T-helper 2 cell treated with Interferon-gamma antibody and Interleukin-4, amounts not matched to agents 5 μg/mL and 100 μg/mL, for 36 hours (primary cell): ENCODE results near the gene SLC8A1.

ENCODE experiments used
- DNase-seq: peaks from one replicate; pipeline ENCODE4 v3.0.0; 2021; ENCODE audit warnings: low spot score
- H3K27ac Mint-ChIP-seq: one replicate; pipeline ENCODE4 v1.8.0; 2021; ENCODE audit warnings: mild to moderate bottlenecking, mixed read lengths
- H3K27me3 Mint-ChIP-seq: one replicate; pipeline ENCODE4 v1.8.0; 2021; ENCODE audit warnings: low read depth, mixed read lengths
- H3K36me3 Mint-ChIP-seq: one replicate; pipeline ENCODE4 v1.8.0; 2021; ENCODE audit warnings: low read depth, mixed read lengths
- H3K4me1 Mint-ChIP-seq: one replicate; pipeline ENCODE4 v1.8.0; 2021; ENCODE audit warnings: low read depth, mixed read lengths
- H3K4me3 Mint-ChIP-seq: one replicate; pipeline ENCODE4 v1.8.0; 2022; ENCODE audit warnings: mild to moderate bottlenecking, moderate library complexity, mixed read lengths
- H3K9me3 Mint-ChIP-seq: one replicate; pipeline ENCODE4 v1.8.0; 2021; ENCODE audit warnings: mixed read lengths

SLC8A1 gene

DNA sequence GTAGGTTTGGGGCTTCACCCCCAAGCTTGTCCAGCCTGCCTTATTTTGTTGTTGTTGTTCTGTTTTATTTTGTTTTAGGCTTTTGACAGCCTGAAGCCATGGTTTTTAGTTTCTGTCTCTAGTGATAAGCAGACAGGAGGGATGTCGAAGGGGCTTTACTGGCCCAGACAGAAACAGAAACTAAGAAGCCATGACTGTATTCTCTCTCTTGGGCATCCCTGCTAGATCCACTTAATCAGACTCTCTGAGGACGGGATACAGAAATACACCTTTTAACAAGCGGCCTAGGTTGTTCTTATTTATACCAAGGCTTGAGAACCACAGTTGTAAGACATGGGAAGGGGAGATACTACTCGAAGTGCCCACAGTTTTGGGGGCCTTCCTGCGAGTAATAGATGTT is 330.9 kb downstream of the SLC8A1 start:
- H3K9me3 Mint-ChIP-seq, result no peaks in the 10 kb centered on the region
- H3K4me3 Mint-ChIP-seq, result no peak overlapping the region
- H3K4me1 Mint-ChIP-seq, result peaks cover 4% of the 10 kb centered on the region

DNA sequence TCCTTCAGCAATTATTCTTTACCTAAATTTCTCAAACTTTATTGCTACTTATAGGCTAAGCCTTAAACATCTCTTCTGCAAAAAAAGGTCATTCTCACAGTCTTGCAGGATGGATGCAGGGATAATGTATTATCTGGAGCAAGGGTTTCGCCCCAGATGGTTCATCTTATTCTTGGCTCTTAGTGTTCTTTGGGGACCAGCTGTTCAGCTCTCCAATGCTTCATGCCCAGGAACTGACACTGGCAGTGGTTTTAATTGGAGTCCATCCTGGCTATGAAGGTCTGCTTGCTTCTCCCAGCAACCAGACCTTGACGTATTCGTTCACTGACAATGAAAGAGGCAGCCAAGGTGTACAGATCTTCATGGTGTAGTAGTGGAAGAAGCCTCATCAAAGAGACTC is 331.9 kb downstream of the SLC8A1 start:
- no peaks in the 10 kb centered on the region for H3K27me3 Mint-ChIP-seq
- H3K27ac Mint-ChIP-seq, result no peak overlapping the region
- H3K4me1 Mint-ChIP-seq, result no peaks in the 10 kb centered on the region
- no peak overlapping the region for H3K4me3 Mint-ChIP-seq
- H3K9me3 Mint-ChIP-seq, result no peaks in the 10 kb centered on the region
- peaks cover 5% of the 10 kb centered on the region for H3K36me3 Mint-ChIP-seq
- no peak for DNase-seq

More for the DNA sequence above, 330.9 kb downstream of the SLC8A1 start:
- Mint-ChIP-seq H3K27me3 (no peaks in the 10 kb centered on the region), H3K36me3 (peaks cover 2% of the 10 kb centered on the region), H3K27ac (no peak overlapping the region)
- no peak for DNase-seq

DNA sequence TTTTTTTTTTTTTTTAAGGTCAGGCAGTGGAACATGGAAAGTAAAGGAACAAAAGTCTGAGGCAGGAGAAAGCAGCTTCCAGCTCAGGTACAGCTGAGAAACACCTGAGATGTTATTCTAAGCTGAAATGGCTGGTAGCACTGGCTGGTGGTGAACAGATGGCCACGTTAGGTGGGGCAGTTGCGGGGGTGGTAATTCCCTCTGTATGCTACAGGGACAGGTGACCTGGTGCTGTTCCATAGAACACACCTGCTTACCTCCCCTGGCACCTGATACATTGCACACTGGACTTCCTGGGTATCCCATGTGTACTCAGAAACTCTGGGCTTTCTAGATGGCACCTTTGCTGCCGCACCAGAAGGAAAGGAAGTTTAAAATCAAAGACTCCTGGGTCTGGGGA is 333.3 kb downstream of the SLC8A1 start:
- DNase-seq, result no peak
- Mint-ChIP-seq H3K9me3 (no peaks in the 10 kb centered on the region), H3K4me1 (no peaks in the 10 kb centered on the region), H3K36me3 (peaks cover 16% of the 10 kb centered on the region), H3K27ac (no peak overlapping the region), H3K4me3 (no peak overlapping the region), H3K27me3 (no peaks in the 10 kb centered on the region)

DNA sequence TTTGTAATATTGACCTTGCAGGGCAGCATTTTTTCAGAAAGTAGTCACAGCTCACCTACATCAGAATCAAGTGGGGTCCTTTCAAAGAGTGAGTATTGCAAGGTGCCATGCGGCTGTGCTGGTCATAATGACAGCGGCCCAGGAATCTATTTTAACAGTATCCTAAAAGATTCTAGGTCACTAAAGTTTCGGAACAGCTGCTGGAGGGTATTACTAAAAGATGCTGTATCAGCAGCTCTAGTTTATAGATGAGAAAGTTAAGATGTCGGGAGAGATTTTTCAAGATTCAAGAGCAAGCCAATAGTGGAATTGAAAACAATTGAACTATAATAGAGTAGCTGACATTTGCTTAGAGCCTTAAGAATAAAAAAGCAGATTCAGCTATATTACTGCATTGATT is 336.0 kb downstream of the SLC8A1 start:
- Mint-ChIP-seq H3K9me3 (no peaks in the 10 kb centered on the region), H3K27ac (no peak overlapping the region), H3K36me3 (peaks cover 15% of the 10 kb centered on the region), H3K27me3 (no peaks in the 10 kb centered on the region), H3K4me3 (no peak overlapping the region), H3K4me1 (no peaks in the 10 kb centered on the region)
- DNase-seq, result no peak

DNA sequence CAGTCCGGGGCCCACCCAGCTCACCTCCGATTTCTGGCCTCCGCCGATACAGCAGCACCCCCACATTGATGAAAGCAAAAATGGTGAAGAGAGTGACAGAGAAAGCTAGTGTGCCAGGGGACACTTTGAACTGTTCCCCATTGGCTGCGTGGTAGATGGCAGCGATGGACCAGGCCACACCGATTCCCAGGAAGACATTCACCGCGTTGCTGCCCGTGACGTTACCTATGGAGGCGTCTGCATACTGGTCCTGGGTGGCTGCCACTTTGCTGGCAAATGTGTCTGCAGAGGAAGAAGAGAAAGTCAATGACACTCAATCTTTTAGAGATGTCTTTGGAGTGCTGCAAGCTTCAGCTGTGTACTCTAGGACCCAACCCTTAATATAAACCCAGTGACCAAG is 336.5 kb downstream of the SLC8A1 start:
- Mint-ChIP-seq H3K9me3 (no peaks in the 10 kb centered on the region), H3K36me3 (peaks cover 14% of the 10 kb centered on the region), H3K27me3 (no peaks in the 10 kb centered on the region), H3K4me1 (no peaks in the 10 kb centered on the region), H3K27ac (no peak overlapping the region), H3K4me3 (no peak overlapping the region)
- no peak for DNase-seq

DNA sequence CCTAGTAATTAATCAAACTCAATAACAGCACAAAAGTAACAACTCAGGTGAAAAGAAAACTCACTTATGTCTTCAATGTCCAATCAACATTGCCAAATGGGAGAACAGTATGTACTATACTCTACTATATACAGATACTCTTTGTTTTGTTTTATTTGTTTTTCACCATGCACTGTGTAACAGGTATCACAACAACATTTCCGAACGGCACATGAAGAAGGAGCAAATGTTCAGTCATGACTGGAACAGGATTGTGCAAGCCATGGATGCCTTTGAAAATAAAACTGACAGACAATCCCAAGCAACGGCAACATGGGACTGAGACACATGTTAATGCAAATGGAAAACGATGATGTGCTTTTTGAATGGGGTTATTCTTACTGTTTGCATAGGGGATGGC is 337.9 kb downstream of the SLC8A1 start:
- Mint-ChIP-seq H3K4me1 (no peaks in the 10 kb centered on the region), H3K9me3 (peaks cover 3% of the 10 kb centered on the region), H3K27ac (no peak overlapping the region), H3K4me3 (no peak overlapping the region), H3K27me3 (no peaks in the 10 kb centered on the region), H3K36me3 (peaks cover 16% of the 10 kb centered on the region)
- DNase-seq, result no peak

DNA sequence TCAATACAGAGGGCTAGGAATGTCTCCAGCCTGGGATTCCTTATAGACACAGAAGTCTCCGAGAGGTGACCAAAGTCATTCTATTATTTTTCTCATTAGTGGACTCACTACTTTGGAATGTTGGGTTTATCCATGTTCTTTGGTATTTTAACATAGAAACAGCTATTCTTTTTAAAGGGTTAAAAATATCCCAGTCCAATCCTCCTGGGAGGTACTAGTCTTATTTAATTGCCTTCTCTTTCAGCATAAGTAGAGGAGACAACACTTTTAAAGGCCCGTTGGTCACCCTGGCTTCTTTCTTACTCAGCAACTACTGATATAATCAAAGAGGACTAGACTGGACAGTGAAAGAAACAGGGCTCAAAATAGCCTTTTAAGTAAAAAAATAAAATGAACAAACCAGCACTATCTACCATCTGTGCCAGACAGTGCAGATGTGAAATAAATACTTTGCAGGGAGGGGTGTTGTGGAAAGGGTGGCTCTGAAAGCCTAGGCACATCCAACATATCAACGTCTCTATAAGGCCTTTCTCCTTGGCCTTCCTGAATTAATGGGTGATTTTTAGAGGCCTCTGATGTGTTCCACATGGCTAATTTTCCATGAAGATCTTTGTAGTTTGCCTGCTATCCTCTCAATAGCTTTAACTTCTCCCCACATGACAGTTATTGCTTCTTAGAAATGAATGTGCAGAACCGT is 338.5 kb downstream of the SLC8A1 start:
- no peak for DNase-seq

DNA sequence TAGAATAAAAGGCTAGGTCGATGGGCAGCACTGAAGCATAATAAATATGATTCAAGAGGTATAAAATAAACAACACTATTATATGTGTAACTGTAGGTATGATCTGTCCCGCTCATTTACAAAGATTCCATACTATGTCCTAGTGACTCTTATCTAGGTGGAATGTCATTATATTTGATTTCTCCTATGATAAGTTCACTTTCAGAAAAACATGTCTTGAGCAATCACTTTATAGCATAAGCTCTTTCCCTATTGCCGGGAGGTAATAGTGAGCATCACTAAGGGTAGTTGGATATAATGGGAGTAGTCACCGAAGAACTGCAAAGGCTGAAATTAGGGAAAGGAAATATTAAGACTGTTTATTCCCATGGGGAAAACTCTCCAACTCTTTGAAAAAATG is 342.5 kb downstream of the SLC8A1 start:
- H3K27me3 Mint-ChIP-seq, result no peaks in the 10 kb centered on the region
- no peak for DNase-seq
- no peak overlapping the region for H3K27ac Mint-ChIP-seq
- peaks cover 8% of the 10 kb centered on the region for H3K9me3 Mint-ChIP-seq
- no peak overlapping the region for H3K4me3 Mint-ChIP-seq
- H3K4me1 Mint-ChIP-seq, result no peaks in the 10 kb centered on the region
- H3K36me3 Mint-ChIP-seq, result peaks cover 9% of the 10 kb centered on the region

More for the DNA sequence above, 338.5 kb downstream of the SLC8A1 start:
- Mint-ChIP-seq H3K4me3 (no peak overlapping the region), H3K9me3 (peaks cover 7% of the 10 kb centered on the region), H3K27ac (no peak overlapping the region), H3K36me3 (peaks cover 16% of the 10 kb centered on the region), H3K27me3 (no peaks in the 10 kb centered on the region), H3K4me1 (no peaks in the 10 kb centered on the region)

DNA sequence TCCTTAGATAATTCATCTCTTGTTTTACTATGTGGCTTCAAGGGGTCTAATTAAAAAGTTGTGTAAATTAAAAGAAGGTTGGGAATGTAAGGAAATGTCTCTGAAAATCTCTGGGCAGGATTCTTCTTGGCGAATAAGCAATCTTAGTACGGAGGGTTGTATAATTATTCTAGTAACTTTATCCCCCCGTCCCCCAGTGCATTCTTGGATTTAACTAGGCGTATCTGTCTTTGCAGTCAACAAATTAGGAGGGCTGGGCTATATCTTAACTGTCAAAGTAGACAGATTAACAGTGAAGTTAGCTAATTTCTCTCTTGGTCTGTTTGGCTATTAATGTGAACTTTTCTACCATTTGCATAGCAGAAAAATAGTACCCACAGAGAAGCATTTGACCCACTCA is 343.0 kb downstream of the SLC8A1 start:
- Mint-ChIP-seq H3K36me3 (peaks cover 3% of the 10 kb centered on the region), H3K9me3 (peaks cover 8% of the 10 kb centered on the region), H3K4me3 (no peak overlapping the region), H3K27ac (no peak overlapping the region), H3K27me3 (no peaks in the 10 kb centered on the region), H3K4me1 (no peaks in the 10 kb centered on the region)
- no peak for DNase-seq

DNA sequence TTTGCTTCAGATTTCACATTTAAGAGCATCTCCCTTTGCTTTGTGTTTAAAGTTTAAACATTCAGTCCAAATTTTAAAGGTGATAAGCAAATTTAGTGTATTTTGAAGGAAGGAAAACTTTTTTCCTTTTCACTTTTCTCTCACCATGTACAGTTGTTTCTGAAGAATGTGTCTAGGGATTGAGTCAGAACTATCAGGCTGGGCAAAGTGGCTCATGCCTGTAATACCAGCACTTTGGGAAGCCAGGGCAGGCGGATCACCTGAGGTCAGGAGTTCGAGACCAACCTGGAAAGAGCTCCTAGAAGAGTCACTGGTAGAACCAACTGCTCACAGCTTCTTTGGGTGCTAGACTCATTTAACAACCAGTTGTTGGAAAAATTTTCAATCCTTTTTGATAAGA is 345.8 kb downstream of the SLC8A1 start:
- H3K4me1 Mint-ChIP-seq, result peaks cover 2% of the 10 kb centered on the region
- no peak for DNase-seq
- no peak overlapping the region for H3K4me3 Mint-ChIP-seq
- H3K27me3 Mint-ChIP-seq, result peaks cover 3% of the 10 kb centered on the region
- H3K27ac Mint-ChIP-seq, result no peak overlapping the region
- peaks cover 3% of the 10 kb centered on the region for H3K36me3 Mint-ChIP-seq
- H3K9me3 Mint-ChIP-seq, result peaks cover 8% of the 10 kb centered on the region

DNA sequence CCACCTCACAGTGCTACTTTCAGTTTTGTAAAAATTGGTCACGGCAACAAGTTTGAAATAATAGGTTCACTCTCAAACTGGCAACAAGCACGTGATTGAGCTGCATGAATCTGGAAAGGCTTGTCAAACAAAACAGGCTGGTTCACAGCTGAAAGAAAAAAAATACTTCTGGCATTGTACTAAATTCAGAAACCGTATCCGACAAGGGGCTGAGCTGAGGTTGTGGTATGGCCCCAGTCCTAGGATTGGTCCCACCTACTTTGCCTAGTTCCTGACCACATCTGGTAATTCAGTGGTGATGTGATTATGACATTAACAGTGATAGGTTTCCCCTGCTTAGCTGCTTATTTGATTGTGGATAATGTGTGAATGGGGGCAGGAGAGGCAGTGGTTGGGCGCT is 346.3 kb downstream of the SLC8A1 start:
- Mint-ChIP-seq H3K4me1 (peaks cover 5% of the 10 kb centered on the region), H3K27me3 (peaks cover 3% of the 10 kb centered on the region), H3K9me3 (peaks cover 8% of the 10 kb centered on the region), H3K27ac (no peak overlapping the region), H3K4me3 (no peak overlapping the region), H3K36me3 (peaks cover 3% of the 10 kb centered on the region)
- no peak for DNase-seq

DNA sequence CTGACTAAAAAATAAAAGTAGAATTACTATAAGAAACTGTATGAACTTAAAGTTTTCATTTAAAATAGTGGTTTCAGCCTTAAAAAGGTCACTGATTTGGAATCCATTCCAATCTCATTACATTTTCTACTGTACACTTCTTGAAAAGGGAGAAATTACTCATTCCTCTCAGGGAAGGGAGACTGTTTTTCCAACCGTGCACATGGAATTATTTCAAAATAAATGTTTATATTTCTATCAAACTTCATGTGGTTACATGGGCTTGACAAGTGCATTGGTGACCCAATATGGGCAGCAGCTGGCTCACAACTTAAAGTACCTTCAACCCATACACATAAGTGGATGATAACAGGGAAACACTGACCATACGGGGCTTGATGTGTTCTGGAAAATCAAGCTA is 348.3 kb downstream of the SLC8A1 start:
- Mint-ChIP-seq H3K4me3 (no peak overlapping the region), H3K4me1 (peaks cover 8% of the 10 kb centered on the region), H3K27me3 (peaks cover 3% of the 10 kb centered on the region), H3K9me3 (peaks cover 3% of the 10 kb centered on the region), H3K27ac (no peak overlapping the region), H3K36me3 (peaks cover 2% of the 10 kb centered on the region)
- DNase-seq, result no peak

DNA sequence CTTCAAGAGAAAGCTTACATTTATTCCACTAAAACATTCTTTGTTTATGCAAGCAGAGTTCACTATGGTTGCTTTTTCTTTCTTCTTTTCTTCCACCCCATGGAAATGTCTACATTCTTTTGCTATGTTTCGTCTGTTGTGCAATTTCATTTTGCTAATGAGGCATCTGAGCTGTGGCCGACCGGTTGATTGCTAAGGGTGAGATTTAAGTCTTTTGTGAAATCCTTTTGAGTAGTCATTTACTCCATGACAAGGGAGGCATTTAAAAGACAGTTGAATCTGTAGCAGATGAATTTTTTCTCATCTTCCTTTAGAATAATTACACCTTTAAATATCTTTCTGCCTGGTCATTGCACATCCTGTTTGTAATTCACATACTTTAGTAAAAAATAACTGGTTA is 348.7 kb downstream of the SLC8A1 start:
- peaks cover 3% of the 10 kb centered on the region for H3K27me3 Mint-ChIP-seq
- H3K9me3 Mint-ChIP-seq, result no peaks in the 10 kb centered on the region
- DNase-seq, result no peak
- peaks cover 2% of the 10 kb centered on the region for H3K36me3 Mint-ChIP-seq
- H3K4me3 Mint-ChIP-seq, result no peak overlapping the region
- H3K27ac Mint-ChIP-seq, result no peak overlapping the region
- H3K4me1 Mint-ChIP-seq, result peaks cover 8% of the 10 kb centered on the region

DNA sequence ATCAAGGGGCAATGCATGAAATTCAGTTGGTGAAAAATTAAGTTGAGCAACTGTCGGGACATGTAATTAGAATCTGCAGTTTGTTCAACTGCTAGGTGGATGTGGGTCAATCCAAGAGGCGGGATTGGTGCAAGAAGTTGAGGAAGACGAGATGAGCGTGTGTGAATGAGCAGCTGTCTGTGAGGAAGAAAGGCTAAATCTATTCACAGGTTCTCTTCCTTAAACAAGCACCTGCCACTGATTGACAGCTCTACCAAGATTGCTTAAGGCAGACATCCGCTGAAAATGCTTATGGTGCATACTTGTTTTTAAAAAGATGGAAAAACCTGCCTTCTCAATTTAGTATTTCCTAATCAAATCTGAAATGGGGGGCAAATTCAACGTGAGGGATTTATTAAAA is 349.4 kb downstream of the SLC8A1 start:
- H3K27ac Mint-ChIP-seq, result no peak overlapping the region
- H3K4me1 Mint-ChIP-seq, result peaks cover 8% of the 10 kb centered on the region
- no peak overlapping the region for H3K4me3 Mint-ChIP-seq
- H3K27me3 Mint-ChIP-seq, result peaks cover 3% of the 10 kb centered on the region
- no peaks in the 10 kb centered on the region for H3K9me3 Mint-ChIP-seq
- no peak for DNase-seq
- H3K36me3 Mint-ChIP-seq, result peaks cover 2% of the 10 kb centered on the region

DNA sequence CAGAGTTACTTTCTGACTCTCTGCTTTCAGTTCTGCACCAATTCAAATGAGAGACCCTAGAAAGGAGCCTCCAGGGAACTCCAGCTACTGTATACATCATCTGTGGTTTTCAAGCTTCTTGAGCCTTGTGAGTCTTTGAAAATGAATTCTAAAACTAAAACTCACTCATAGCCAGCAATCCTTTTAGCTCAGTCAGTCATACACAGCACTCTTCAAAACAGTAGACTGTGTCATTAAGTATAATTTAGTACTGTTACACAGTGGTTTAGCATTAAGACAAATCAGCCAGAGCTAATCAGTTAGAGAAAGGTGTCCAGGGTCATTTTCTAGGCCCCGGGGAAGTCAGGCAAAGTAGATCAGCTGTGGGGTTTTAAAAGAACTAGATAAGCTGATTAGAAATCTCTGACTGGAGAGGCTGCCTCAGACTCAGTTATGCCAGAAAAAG is 350.7 kb downstream of the SLC8A1 start:
- Mint-ChIP-seq H3K4me1 (peaks cover 8% of the 10 kb centered on the region), H3K27ac (no peak overlapping the region), H3K36me3 (peaks cover 2% of the 10 kb centered on the region), H3K9me3 (no peaks in the 10 kb centered on the region), H3K4me3 (no peak overlapping the region), H3K27me3 (peaks cover 3% of the 10 kb centered on the region)
- DNase-seq, result no peak
